K562 (cell line): Measurements from ENCODE around the gene CHCHD5. TPM values are rescaled to one million over a fixed set of nuclear protein-coding genes. Genes with fewer than 3 reads are reported as not detected.

ENCODE experiments used
- EP400 ChIP-seq: fragments of 450-650 bp; IDR thresholded peaks from 2 replicates; pipeline ENCODE4 v1.6.1; 2017; ENCODE audit warnings: antibody characterized with exemption, mild to moderate bottlenecking, moderate library complexity
- FOXJ3 ChIP-seq: sonication (generic); formaldehyde crosslinking; IDR thresholded peaks from 2 replicates; pipeline ENCODE4 v1.4.0; 2020; ENCODE audit warnings: mild to moderate bottlenecking, missing genetic modification reagents
- FOXP4 ChIP-seq: sonication (generic); formaldehyde crosslinking; IDR thresholded peaks from 2 replicates; pipeline ENCODE4 v1.8.0; 2022; ENCODE audit warnings: mild to moderate bottlenecking, missing genetic modification reagents, borderline replicate concordance
- HMBOX1 ChIP-seq: sonication (generic); IDR thresholded peaks from 2 replicates; pipeline ENCODE4 v1.6.1; 2016
- HMGN3 ChIP-seq: IDR thresholded peaks from 2 replicates; pipeline ENCODE4 v1.6.1; 2011; ENCODE audit warnings: borderline replicate concordance, low read depth, mild to moderate bottlenecking, mixed read lengths, low read length; ENCODE audit not compliant: insufficient read length; ENCODE audit errors: extremely low read depth
- ILF3 ChIP-seq: fragments of 450-650 bp; IDR thresholded peaks from 2 replicates; pipeline ENCODE4 v1.6.1; 2018; ENCODE audit warnings: antibody characterized with exemption, mild to moderate bottlenecking, moderate library complexity, borderline replicate concordance
- KDM2B ChIP-seq: fragments of 250-450 bp; sonication (Bioruptor Pico); IDR thresholded peaks from 2 replicates; pipeline ENCODE4 v1.8.0; 2021; ENCODE audit warnings: mild to moderate bottlenecking, moderate library complexity
- MBD1 ChIP-seq: fragments of 250-450 bp; sonication (Bioruptor Pico); IDR thresholded peaks from 2 replicates; pipeline ENCODE4 v1.8.0; 2022; ENCODE audit warnings: inconsistent platforms
- NFRKB ChIP-seq: fragments of 450-650 bp; IDR thresholded peaks from 2 replicates; pipeline ENCODE4 v1.6.1; 2016; ENCODE audit warnings: low read depth
- PTTG1 ChIP-seq: fragments of 450-650 bp; IDR thresholded peaks from 2 replicates; pipeline ENCODE4 v1.6.1; 2016; ENCODE audit warnings: low read depth, mild to moderate bottlenecking, missing genetic modification characterization, missing compliant biosample characterization
- RCOR1 ChIP-seq, 2 experiments: IDR thresholded peaks; 2 replicates each; pipeline ENCODE4 v1.6.1; 2012; ENCODE audit warnings: low read depth in 2 of 2, low read length in 2 of 2, borderline replicate concordance in 1 of 2, improper control_type of control experiment in 1 of 2
- SAFB2 ChIP-seq: fragments of 200-400 bp; formaldehyde crosslinking; IDR thresholded peaks from 2 replicates; pipeline ENCODE4 v1.6.1; 2018; ENCODE audit warnings: borderline replicate concordance, low read length, low read depth, moderate library complexity; ENCODE audit not compliant: severe bottlenecking
- SIN3B ChIP-seq: fragments of 450-650 bp; IDR thresholded peaks from 2 replicates; pipeline ENCODE4 v1.6.1; 2017; ENCODE audit warnings: low read depth, mild to moderate bottlenecking, moderate library complexity
- USF2 ChIP-seq: sonication (generic); formaldehyde crosslinking; IDR thresholded peaks from 2 replicates; pipeline ENCODE4 v1.5.0; 2020; ENCODE audit warnings: missing genetic modification reagents
- ZBTB2 ChIP-seq: fragments of 450-650 bp; IDR thresholded peaks from 2 replicates; pipeline ENCODE4 v1.6.1; 2016; ENCODE audit warnings: antibody characterized with exemption
- ZNF583 ChIP-seq: fragments of 250-450 bp; sonication (Bioruptor Pico); IDR thresholded peaks from 2 replicates; pipeline ENCODE4 v1.4.0; 2020
- ZNF644 ChIP-seq: fragments of 200-800 bp; sonication (Bioruptor generic); IDR thresholded peaks from 2 replicates; pipeline ENCODE4 v1.6.1; 2016; ENCODE audit warnings: low read depth, missing genetic modification characterization, missing compliant biosample characterization
- ZNF764 ChIP-seq: fragments of 250-450 bp; sonication (Bioruptor Pico); IDR thresholded peaks from 2 replicates; pipeline ENCODE4 v1.4.0; 2020; ENCODE audit warnings: low read depth, mild to moderate bottlenecking, moderate library complexity
- polyA plus RNA-seq, 8 experiments: library from polyadenylated mRNA; depleted of rRNA in 4 of 8; stranded (reverse) in 5 of 8; unstranded in 3 of 8; fragments of >200 nt; fragmentation: Nextera tagmentation in 2 of 8; fragmentation: Illumina TruSeq in 1 of 8; extraction: Ambion mirVana in 2 of 8; extraction: Trizol in 1 of 8; gene quantifications; 2 replicates each; pipeline versions ENCODE4 v1.2.1 to v1.2.3, GENCODE V29; 2011 to 2014; ENCODE audit warnings: inconsistent platforms in 1 of 8, missing spikeins in 1 of 8
- total RNA-seq, 7 experiments: library from RNA; depleted of rRNA in 6 of 7; stranded (reverse); fragments of >200 nt in 6 of 7; fragmentation: Illumina TruSeq in 2 of 7; extraction: Trizol in 2 of 7; gene quantifications; 2 replicates each; pipeline versions ENCODE4 v1.2.1 to v1.2.3, GENCODE V29; 2011 to 2021; ENCODE audit warnings: low replicate concordance in 1 of 7

The CHCHD5 gene
- total and polyA plus RNA-seq, 9 of the 15 experiments (the other 6 are each of a cell fraction or from before 2014, with no cell fraction given), result 7.4 to 79.3 (median 33.4) TPM

- TF ChIP-seq FOXJ3 (CRISPR knock-in tag) (no peak), ZNF583 (CRISPR knock-in tag) (0 out of 2 replicates have a peak, but pooled peaks have one; percentile 63), ILF3 (no peak), MBD1 (CRISPR knock-in tag) (no peak), KDM2B (CRISPR knock-in tag) (no peak), ZNF644 (peak; percentile 73; the same call in 1 of the 2 replicates), HMBOX1 (no peak), EP400 (peak; percentile 99), FOXP4 (CRISPR knock-in tag) (no peak), NFRKB (no peak), ZBTB2 (no peak; the same call in 1 of the 2 replicates), USF2 (CRISPR knock-in tag) (peak; percentile 91), SAFB2 (no peak), HMGN3 (peak; percentile 53), SIN3B (peak; percentile 49), PTTG1 (tag) (no peak), ZNF764 (CRISPR knock-in tag) (no peak), RCOR1 (IDR thresholded peaks at IDR 0.05; ENCODE audit: borderline replicate concordance in 1 of 2, low read depth in 2 of 2, low read length in 2 of 2) (no peak; a peak in 1 of 4 replicates)
Measured at GRCh38 chr2:112542123-112542983, 42.1 kb upstream of the CHCHD5 start, which contains the start of gene POLR1B (continued).
